ENCODE measurements around the gene AMPD2.
"Not testable (repeated sequence)": the region's sequence is repeated elsewhere in the genome, so short reads cannot be mapped to it uniquely, and the experiment has no call there.

The AMPD2 gene

GRCh38 chr1:109653306-109653705, 33.7 kb downstream of the AMPD2 start:
- DNase-seq: no peak

GRCh38 chr1:109654519-109654918, 34.9 kb downstream of the AMPD2 start:
- no peak for DNase-seq

GRCh38 chr1:109655615-109656519, 36.2 kb downstream of the AMPD2 start, which contains the start of gene GSTM4:
Gene GSTM4 (plus strand): TSS chr1:109656099. CDS start chr1:109656390, 291 bp downstream.
- peak; percentile 33 to 72 for DNase-seq

GRCh38 chr1:109657395-109657794, 37.8 kb downstream of the AMPD2 start:
- DNase-seq: no peak

- no peak for DNase-seq
These were observed 38.3 kb downstream of the AMPD2 start for GRCh38 chr1:109657970-109658369.

- DNase-seq: no peak
These were observed 39.0 kb downstream of the AMPD2 start for GRCh38 chr1:109658533-109659042.

- DNase-seq: no peak
These were observed 39.5 kb downstream of the AMPD2 start for GRCh38 chr1:109659145-109659544.

GRCh38 chr1:109659997-109660690, 40.5 kb downstream of the AMPD2 start:
- DNase-seq: peak in 1 of 2 donors; percentile 8

GRCh38 chr1:109660691-109661026, 41.0 kb downstream of the AMPD2 start:
- not testable (repeated sequence) for DNase-seq

- no peak for DNase-seq
These were observed 41.8 kb downstream of the AMPD2 start for GRCh38 chr1:109661391-109661790.

GRCh38 chr1:109664671-109665070, 45.0 kb downstream of the AMPD2 start:
- DNase-seq: no peak

GRCh38 chr1:109667452-109668122, 48.0 kb downstream of the AMPD2 start, which contains the start of gene GSTM2:
Gene GSTM2 (plus strand): TSS chr1:109668057. CDS start chr1:109668116, 59 bp downstream.
- DNase-seq: peak; percentile 70 to 77

- no peak for DNase-seq
These were observed 48.6 kb downstream of the AMPD2 start for GRCh38 chr1:109668123-109668775.

- DNase-seq: no peak
These were observed 49.8 kb downstream of the AMPD2 start for GRCh38 chr1:109669246-109669948.

GRCh38 chr1:109669949-109670302, 50.3 kb downstream of the AMPD2 start:
- not testable (repeated sequence) for DNase-seq

GRCh38 chr1:109671067-109671466, 51.4 kb downstream of the AMPD2 start:
- DNase-seq: no peak

- not testable (repeated sequence) for DNase-seq
These were observed 54.2 kb downstream of the AMPD2 start for GRCh38 chr1:109673861-109674260.

GRCh38 chr1:109676683-109677381, 57.2 kb downstream of the AMPD2 start:
- DNase-seq: not testable (repeated sequence)

- DNase-seq: no peak
These were observed 57.8 kb downstream of the AMPD2 start for GRCh38 chr1:109677459-109677858.

- not testable (repeated sequence) for DNase-seq
These were observed 59.0 kb downstream of the AMPD2 start for GRCh38 chr1:109678637-109679036.
